HepG2 (cell line): ENCODE measurements around the gene STK4. TPM values are rescaled to one million over a fixed set of nuclear protein-coding genes. Genes with fewer than 3 reads are reported as not detected.

Experiments
- ATAC-seq: fragments of 200-7000 bp; cut with Tn5 transposase; 3 replicates; pipeline ENCODE4 v1.9.1; 2020; ENCODE audit warnings: mild to moderate bottlenecking, moderate library complexity
- BruUV-seq: library from RNA; stranded (reverse); fragments of 400-500 nt; replicated peaks from 2 replicates; lab custom pipeline; 2021; lab: Mats Ljungman, UMichigan
- CTCF ChIA-PET: fragments of 300-600 bp; formaldehyde crosslinking; extraction: SDS; loops from one replicate; lab custom pipeline; 2021; ENCODE audit warnings: low total read pairs, inconsistent platforms, low intra/inter-chr PET ratio; lab: Yijun Ruan, JAX
- POLR2A ChIA-PET: fragments of 350-600 bp; sonication (Branson Sonifier 250); formaldehyde crosslinking; loops from one replicate; lab custom pipeline; 2020; ENCODE audit warnings: antibody characterized with exemption, inconsistent platforms; lab: Yijun Ruan, JAX
- DNase-seq: peaks from one replicate; pipeline ENCODE4 v3.0.0-alpha.2; 2015; ENCODE audit warnings: low spot score
- FAIRE-seq: peaks from 3 replicates; lab custom pipeline; 2011; peaks lifted over from hg19 to GRCh38; lab: Jason Lieb, UNC
- H2AFZ ChIP-seq: one replicate; pipeline ENCODE4 v1.6.1; 2011; ENCODE audit warnings: low read length, inconsistent platforms
- H3K27ac ChIP-seq: fragments of 300-600 bp; 3 replicates; pipeline ENCODE4 v1.8.0; 2011; ENCODE audit warnings: mixed run types, mild to moderate bottlenecking, mixed read lengths, low read length, inconsistent platforms; ENCODE audit not compliant: insufficient read depth; ENCODE audit errors: extremely low read length
- H3K27me3 ChIP-seq, 2 experiments: fragments of 200-600 bp in 1 of 2; 2 replicates in 1 of 2; 3 replicates in 1 of 2; pipeline versions ENCODE4 v1.6.0 to v1.8.0; 2011; ENCODE audit warnings: low read length in 2 of 2, mild to moderate bottlenecking in 2 of 2, moderate library complexity in 2 of 2, inconsistent platforms in 1 of 2; ENCODE audit not compliant: insufficient read depth in 2 of 2, control insufficient read depth in 1 of 2
- H3K36me3 ChIP-seq, 2 experiments: fragments of 200-600 bp in 1 of 2; replicated peaks in 1 of 2; 2 replicates in 1 of 2; 3 replicates in 1 of 2; pipeline versions ENCODE4 v1.5.1 to v1.8.0; 2011; ENCODE audit warnings: low read length in 2 of 2, inconsistent platforms in 1 of 2; ENCODE audit not compliant: insufficient read depth in 2 of 2, control insufficient read depth in 1 of 2
- H3K4me1 ChIP-seq: 2 replicates; pipeline ENCODE4 v1.5.1; 2012; ENCODE audit warnings: low read length, inconsistent platforms; ENCODE audit not compliant: insufficient read depth
- H3K4me2 ChIP-seq: 2 replicates; pipeline ENCODE4 v1.6.0; 2011; ENCODE audit warnings: low read depth, low read length, inconsistent platforms
- H3K4me3 ChIP-seq, 3 experiments: fragments of 200-600 bp in 1 of 3; sonication (generic), shearing (Covaris generic) in 1 of 3; replicated peaks in 1 of 3; 2 replicates each; pipeline ENCODE4 v1.5.1; 2011 to 2016; ENCODE audit warnings: low read length in 3 of 3, inconsistent platforms in 2 of 3, low read depth in 2 of 3, mild to moderate bottlenecking in 2 of 3, control low read depth in 1 of 3, mixed read lengths in 1 of 3; ENCODE audit not compliant: insufficient read depth in 1 of 3
- H3K79me2 ChIP-seq: one replicate; pipeline ENCODE4 v1.6.1; 2011; ENCODE audit warnings: low read length, inconsistent platforms; ENCODE audit not compliant: insufficient read depth
- H3K9ac ChIP-seq: 2 replicates; pipeline ENCODE4 v1.6.0; 2011; ENCODE audit warnings: mild to moderate bottlenecking, low read depth, low read length, inconsistent platforms; ENCODE audit not compliant: insufficient read depth
- H3K9me3 ChIP-seq: 2 replicates; pipeline ENCODE4 v1.5.1; 2012; ENCODE audit warnings: mild to moderate bottlenecking, low read length
- H4K20me1 ChIP-seq: 2 replicates; pipeline ENCODE4 v1.6.0; 2011; ENCODE audit warnings: inconsistent platforms, mild to moderate bottlenecking, low read length, moderate library complexity; ENCODE audit not compliant: insufficient read depth
- ATF7 ChIP-seq, 2 experiments: fragments of 450-650 bp in 1 of 2; sonication (generic) in 1 of 2; formaldehyde crosslinking in 1 of 2; IDR thresholded peaks; 2 replicates each; pipeline versions ENCODE4 v1.4.0 to v1.6.1; 2016 to 2020; ENCODE audit warnings: antibody characterized with exemption in 1 of 2, mild to moderate bottlenecking in 1 of 2, missing genetic modification reagents in 1 of 2
- CEBPB ChIP-seq: IDR thresholded peaks from 2 replicates; pipeline ENCODE4 v1.6.1; 2011; ENCODE audit warnings: low read depth, low read length, improper control_type of control experiment, borderline replicate concordance
- CREB1 ChIP-seq, 2 experiments: fragments of 450-650 bp in 1 of 2; IDR thresholded peaks; 2 replicates each; pipeline ENCODE4 v1.6.1; 2016 to 2017; ENCODE audit warnings: control low read depth in 1 of 2, mild to moderate bottlenecking in 1 of 2, missing compliant biosample characterization in 1 of 2, missing genetic modification characterization in 1 of 2
- HNRNPLL ChIP-seq: fragments of 200-400 bp; formaldehyde crosslinking; IDR thresholded peaks from 2 replicates; pipeline ENCODE4 v1.6.1; 2017; ENCODE audit warnings: mild to moderate bottlenecking, low read depth, low read length; ENCODE audit not compliant: poor library complexity, severe bottlenecking
- KDM3A ChIP-seq: IDR thresholded peaks from 2 replicates; pipeline ENCODE4 v1.6.1; 2018; ENCODE audit warnings: low read depth, missing compliant biosample characterization
- KLF16 ChIP-seq, 2 experiments: sonication (generic) in 1 of 2; formaldehyde crosslinking in 1 of 2; IDR thresholded peaks; 2 replicates each; pipeline versions ENCODE4 v1.6.1 to v1.8.0; 2016 to 2023; ENCODE audit warnings: missing genetic modification reagents in 2 of 2, missing compliant biosample characterization in 1 of 2
- ZNF101 ChIP-seq: sonication (generic); formaldehyde crosslinking; IDR thresholded peaks from 2 replicates; pipeline ENCODE4 v1.4.0; 2020; ENCODE audit warnings: mild to moderate bottlenecking, low read depth, missing genetic modification reagents, borderline replicate concordance
- ZNF510 ChIP-seq: sonication (generic); formaldehyde crosslinking; IDR thresholded peaks from 2 replicates; pipeline ENCODE4 v1.4.0; 2020; ENCODE audit warnings: low read depth, mild to moderate bottlenecking, missing genetic modification reagents
- ZNF768 ChIP-seq: sonication (generic); formaldehyde crosslinking; IDR thresholded peaks from 2 replicates; pipeline ENCODE4 v1.4.0; 2020; ENCODE audit warnings: missing genetic modification reagents
- WGBS: methylation state at CpG from one replicate; pipeline ENCODE4 v1.1.6; 2017; ENCODE audit warnings: low lambda C conversion rate; 5-methylcytosine and 5-hydroxymethylcytosine counted together
- in situ Hi-C: cut with HindIII; loops from 2 replicates; pipeline ENCODE4 v1.10.0; 2017; ENCODE audit warnings: low pct_unique_long_range_greater_than_20kb; ENCODE audit not compliant: extremely low pct_ligation_motif_present
- intact Hi-C: fragments of 100-400 bp; cut with micrococcal nuclease; formaldehyde crosslinking; loops from one replicate; pipeline ENCODE4 v1.10.0; 2022; ENCODE audit not compliant: unreplicated experiment
- polyA plus RNA-seq, 8 experiments: library from polyadenylated mRNA; depleted of rRNA in 3 of 8; stranded (reverse) in 7 of 8; unstranded in 1 of 8; fragments of >200 nt; fragmentation: Illumina TruSeq in 4 of 8; extraction: Trizol in 4 of 8; gene quantifications; 2 replicates each; pipeline versions ENCODE4 v1.2.1 to v1.2.3, GENCODE V29; 2011 to 2016; ENCODE audit warnings: low read depth in 4 of 8, missing spikeins in 1 of 8, mixed read lengths in 1 of 8; ENCODE audit not compliant: insufficient read depth in 1 of 8
- total RNA-seq, 5 experiments: library from RNA; depleted of rRNA; stranded (reverse); fragments of >200 nt; fragmentation: Illumina TruSeq; extraction: Trizol; gene quantifications; 2 replicates each; pipeline ENCODE4 v1.2.3, GENCODE V29; 2016; ENCODE audit warnings: low read depth in 1 of 5
- TF ChIP-seq, protein P1 (sequence below), 2 experiments: sonication (generic) in 1 of 2; formaldehyde crosslinking in 1 of 2; IDR thresholded peaks; 2 replicates each; pipeline versions ENCODE4 v1.4.0 to v1.6.1; 2016 to 2020; ENCODE audit warnings: borderline replicate concordance in 1 of 2, low read depth in 1 of 2, mild to moderate bottlenecking in 1 of 2, missing genetic modification reagents in 1 of 2
- TF ChIP-seq, protein P2 (sequence below): sonication (generic); formaldehyde crosslinking; IDR thresholded peaks from 2 replicates; pipeline ENCODE4 v1.5.0; 2020; ENCODE audit warnings: missing genetic modification reagents, mild to moderate bottlenecking, borderline replicate concordance

Gene STK4
- total and polyA plus RNA-seq, 2 of the 13 experiments (the other 11 are each of a cell fraction or from before 2014, with no cell fraction given) = 25.6 to 38.3 TPM

DNA sequence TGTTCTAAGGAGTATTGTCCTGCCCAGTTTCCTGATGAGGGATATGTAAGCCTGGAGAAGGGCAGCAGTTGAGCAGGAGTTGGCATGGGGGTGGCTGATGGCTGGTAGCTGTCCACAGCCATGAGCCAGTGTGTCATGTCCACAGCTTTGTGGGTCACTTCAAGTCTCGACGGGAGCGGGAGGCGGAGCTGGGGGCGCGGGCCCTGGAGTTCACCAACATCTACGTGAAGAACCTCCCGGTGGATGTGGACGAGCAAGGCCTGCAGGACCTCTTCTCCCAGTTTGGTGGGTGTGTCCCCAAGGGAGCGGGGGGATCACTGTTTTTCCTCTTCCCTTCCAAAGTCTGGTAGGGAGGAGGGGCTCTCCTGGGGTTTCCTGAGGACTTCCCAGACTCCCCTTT, 47.6 kb upstream of the STK4 start (continued):
- TF ChIP-seq, protein P1, sequence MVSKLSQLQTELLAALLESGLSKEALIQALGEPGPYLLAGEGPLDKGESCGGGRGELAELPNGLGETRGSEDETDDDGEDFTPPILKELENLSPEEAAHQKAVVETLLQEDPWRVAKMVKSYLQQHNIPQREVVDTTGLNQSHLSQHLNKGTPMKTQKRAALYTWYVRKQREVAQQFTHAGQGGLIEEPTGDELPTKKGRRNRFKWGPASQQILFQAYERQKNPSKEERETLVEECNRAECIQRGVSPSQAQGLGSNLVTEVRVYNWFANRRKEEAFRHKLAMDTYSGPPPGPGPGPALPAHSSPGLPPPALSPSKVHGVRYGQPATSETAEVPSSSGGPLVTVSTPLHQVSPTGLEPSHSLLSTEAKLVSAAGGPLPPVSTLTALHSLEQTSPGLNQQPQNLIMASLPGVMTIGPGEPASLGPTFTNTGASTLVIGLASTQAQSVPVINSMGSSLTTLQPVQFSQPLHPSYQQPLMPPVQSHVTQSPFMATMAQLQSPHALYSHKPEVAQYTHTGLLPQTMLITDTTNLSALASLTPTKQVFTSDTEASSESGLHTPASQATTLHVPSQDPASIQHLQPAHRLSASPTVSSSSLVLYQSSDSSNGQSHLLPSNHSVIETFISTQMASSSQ (IDR thresholded peaks at IDR 0.05; ENCODE audit: low read depth) = no peak
- TF ChIP-seq, protein P1 (CRISPR knock-in tag; IDR thresholded peaks at IDR 0.05; ENCODE audit: borderline replicate concordance) = no peak
- TF ChIP-seq ATF7 (IDR thresholded peaks at IDR 0.05) (no peak), ATF7 (CRISPR knock-in tag; IDR thresholded peaks at IDR 0.05) (no peak), KDM3A (CRISPR knock-in tag) (no peak), CEBPB (no peak), HNRNPLL (no peak), ZNF101 (CRISPR knock-in tag) (no peak)

DNA sequence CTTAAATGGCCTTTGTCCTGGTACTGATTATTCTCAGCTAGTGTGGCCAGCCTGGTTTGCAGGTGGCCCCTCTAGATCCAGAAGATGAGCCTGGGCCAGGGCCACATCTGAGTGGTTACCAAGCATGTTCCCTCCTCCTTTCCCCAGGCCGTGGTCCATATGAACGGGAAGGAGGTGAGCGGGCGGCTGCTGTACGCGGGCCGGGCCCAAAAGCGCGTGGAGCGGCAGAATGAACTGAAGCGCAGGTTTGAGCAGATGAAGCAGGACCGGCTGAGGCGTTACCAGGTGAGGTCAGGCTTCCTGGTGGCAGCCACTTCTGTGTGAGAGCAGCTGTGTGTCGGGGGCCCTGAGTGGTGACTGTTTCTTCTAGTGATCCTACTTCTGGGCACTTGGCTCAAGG, 44.9 kb upstream of the STK4 start:
- H3K79me2 ChIP-seq = no peaks in the 10 kb centered on the region
- DNase-seq (no peak), FAIRE-seq (no peak), ATAC-seq (no peak)
- H2AFZ ChIP-seq = no peak overlapping the region
- ChIA-PET POLR2A (interaction anchor here (1.4 kb wide), 1 partner anchor 25 kb away, joined by 3 read pairs; no protein-coding TSS in a partner anchor), CTCF (no interaction called here)
- H3K27ac ChIP-seq = no peak overlapping the region
- no peaks in the 10 kb centered on the region for H3K4me1 ChIP-seq
- no peak for TF ChIP-seq ZNF510 (CRISPR knock-in tag)
- TF ChIP-seq, protein P2, sequence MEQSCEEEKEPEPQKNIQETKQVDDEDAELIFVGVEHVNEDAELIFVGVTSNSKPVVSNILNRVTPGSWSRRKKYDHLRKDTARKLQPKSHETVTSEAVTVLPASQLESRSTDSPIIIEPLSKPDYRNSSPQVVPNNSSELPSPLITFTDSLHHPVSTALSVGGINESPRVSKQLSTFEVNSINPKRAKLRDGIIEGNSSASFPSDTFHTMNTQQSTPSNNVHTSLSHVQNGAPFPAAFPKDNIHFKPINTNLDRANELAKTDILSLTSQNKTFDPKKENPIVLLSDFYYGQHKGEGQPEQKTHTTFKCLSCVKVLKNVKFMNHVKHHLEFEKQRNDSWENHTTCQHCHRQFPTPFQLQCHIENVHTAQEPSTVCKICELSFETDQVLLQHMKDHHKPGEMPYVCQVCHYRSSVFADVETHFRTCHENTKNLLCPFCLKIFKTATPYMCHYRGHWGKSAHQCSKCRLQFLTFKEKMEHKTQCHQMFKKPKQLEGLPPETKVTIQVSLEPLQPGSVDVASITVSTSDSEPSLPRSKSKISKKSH (CRISPR knock-in tag) = peak; percentile 67; the same call in 1 of the 2 replicates
- no peak for TF ChIP-seq CREB1 (IDR thresholded peaks at IDR 0.05)
- TF ChIP-seq CREB1 (CRISPR knock-in tag; IDR thresholded peaks at IDR 0.05) = no peak
- no peak for TF ChIP-seq KLF16 (CRISPR knock-in tag; IDR thresholded peaks at IDR 0.05)
- 0 out of 2 replicates have a peak, but pooled peaks have one; percentile 26 for TF ChIP-seq ZNF768
- H3K36me3 ChIP-seq = peaks cover 34 to 76% of the 10 kb centered on the region in 2 experiments
- intact Hi-C loops (no loop called here), in situ Hi-C loops (no loop called here)
- no peak overlapping the region for H3K4me3 ChIP-seq
- H4K20me1 ChIP-seq = no peaks in the 10 kb centered on the region
- H3K9ac ChIP-seq = no peak overlapping the region
- no TSS peak for BruUV-seq
- H3K27me3 ChIP-seq = no peaks in the 10 kb centered on the region
- no peak overlapping the region for H3K4me2 ChIP-seq
- no peaks in the 10 kb centered on the region for H3K9me3 ChIP-seq
- 97% methylated on average over 14 of the region's 14 CpGs for WGBS
